OCI-M2 (cell line): ENCODE measurements around the gene CSMD2.

Source experiments
- DNase-seq: peaks from one replicate; lab custom pipeline; 2025; ENCODE audit not compliant: unreplicated experiment; lab: John Stamatoyannopoulos, UW

The CSMD2 gene

DNA sequence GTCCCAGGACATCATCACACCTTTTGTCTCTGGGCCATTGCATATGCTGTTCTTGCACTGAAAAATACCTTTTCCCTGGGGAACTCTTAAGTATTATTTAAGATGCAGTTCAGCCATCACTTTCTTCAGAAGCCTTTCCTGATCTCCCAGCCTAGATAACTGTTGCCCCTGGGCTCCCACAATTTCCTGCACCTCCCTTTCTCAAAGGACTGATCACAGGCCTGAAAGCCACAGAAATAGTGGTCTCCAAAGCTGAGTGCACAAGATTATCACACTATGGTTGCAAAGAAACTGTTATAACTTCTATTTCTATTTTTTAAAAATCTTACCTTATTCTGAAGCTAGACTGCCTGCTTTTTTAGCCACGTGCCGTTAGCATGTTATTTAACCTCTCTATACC is 695.3 kb downstream of the CSMD2 start:
- DNase-seq = no peak

DNA sequence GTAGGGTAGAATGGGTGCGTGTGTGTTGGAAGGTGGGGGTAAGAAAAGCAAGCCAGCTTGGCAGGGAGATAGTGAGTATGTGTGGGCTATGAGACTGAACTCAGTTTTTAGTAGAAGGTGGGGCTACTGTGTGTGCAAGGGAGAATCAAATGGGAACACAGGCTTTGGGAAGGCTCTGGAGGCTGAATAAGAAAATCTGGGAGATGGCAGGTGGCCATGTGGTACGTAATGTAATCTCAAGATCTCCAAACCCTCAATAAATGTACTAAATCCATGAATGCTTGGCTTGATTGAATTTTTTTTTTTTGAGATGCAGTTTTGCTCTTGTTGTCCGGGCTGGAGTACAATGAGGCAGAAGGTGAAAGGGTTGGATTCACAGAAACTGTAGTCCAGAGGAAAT is 696.1 kb downstream of the CSMD2 start:
- DNase-seq = no peak

DNA sequence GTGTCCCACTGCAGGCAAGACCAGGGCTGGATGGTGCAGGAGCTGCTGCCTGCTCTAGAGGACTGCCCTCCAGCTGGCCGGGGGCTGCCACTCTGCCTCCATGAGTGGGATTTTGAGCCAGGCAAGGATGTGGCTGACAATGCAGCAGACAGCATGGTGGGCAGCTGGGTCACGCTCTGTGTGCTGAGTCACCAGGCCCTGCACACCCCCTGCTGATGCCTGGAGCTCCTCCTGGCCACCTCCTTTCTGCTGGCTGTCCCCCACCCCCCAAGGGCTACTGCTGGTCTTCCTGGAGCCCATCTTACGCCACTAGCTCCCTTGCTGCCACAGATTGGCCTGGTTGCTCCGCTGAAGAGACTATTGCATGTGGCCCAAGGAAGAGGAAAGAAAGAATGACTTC is 696.5 kb downstream of the CSMD2 start:
- DNase-seq = no peak

DNA sequence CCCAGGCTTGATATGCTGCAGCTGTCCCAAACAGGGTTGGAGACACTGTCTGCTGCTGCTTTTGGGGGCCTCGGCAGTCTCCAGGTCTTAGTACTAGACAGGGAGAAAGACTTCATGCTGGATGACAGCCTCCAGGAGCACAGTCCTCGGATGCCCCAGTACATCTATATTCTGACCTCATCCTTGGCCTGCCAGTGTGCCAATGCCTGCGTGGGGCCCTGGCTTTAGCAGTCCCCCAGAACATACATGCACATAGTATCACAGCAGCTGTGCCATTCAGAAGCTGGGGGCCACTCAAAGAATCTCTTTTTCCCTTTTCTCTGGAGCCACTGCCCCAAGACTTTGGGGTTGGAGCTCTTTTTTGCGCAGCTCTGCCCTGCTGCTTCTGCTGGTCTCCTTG is 697.0 kb downstream of the CSMD2 start:
- DNase-seq = no peak

DNA sequence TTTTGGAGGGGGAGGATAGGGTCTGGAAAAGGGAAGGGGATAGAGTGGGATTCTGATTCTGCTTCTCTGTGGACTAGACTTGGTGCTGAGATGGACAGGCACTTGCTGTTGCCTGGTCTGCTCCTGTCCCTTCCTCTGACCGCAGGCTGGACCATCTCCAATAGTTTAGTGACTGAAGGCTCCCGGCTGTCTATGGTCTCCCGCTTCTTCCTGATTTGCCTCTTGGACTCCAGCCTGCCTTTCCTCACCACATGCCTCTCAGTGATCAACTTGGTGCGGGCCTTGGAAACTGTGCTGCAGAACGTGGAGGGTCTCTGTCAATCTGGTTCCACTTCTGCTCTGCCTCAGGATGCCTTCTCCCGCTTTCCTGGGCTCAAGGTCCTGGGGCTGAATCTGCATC is 698.9 kb downstream of the CSMD2 start:
- DNase-seq = no peak

DNA sequence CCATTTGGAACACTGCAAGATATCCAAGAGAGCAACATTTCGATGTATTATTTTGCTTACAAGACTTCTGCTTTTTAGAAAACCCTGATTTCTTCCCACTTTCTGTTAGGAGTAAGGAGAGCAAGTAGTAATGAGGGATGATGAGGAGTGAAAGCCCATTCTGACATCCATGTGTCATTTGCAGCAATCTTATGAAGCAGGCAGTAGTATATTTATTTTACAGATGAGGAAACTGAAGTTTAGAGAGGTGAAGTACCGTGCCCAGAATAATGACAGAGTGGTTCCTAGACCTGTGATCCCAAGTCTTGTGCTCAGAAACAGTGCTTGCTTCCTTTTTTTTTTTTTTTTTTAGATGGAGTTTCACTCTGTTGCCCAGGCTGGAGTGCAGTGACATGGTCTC is 699.7 kb downstream of the CSMD2 start:
- no peak for DNase-seq

DNA sequence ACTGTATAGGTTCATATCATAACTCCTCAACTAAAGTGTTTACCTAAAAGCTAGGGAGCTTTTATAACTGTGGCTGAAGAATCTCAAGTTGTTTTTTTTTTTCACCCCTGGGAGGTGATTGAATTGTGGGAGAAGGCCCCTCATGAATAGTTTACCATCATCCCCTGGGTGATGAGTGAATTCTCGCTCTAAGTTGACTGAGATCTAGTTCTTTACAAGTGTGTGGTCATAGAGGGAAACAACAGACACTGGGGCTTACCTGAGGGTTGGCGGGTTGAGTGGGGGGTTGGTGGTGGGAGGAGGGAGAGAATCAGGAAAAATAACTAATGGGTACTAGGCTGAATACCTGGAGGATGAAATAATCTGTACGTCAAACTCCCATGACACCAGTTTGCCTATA is 700.5 kb downstream of the CSMD2 start:
- DNase-seq = no peak
